ENCODE measurements around the gene DTX1. TPM values are rescaled to one million over a fixed set of nuclear protein-coding genes. Genes with fewer than 3 reads are reported as not detected.

DTX1 gene
- total RNA-seq, 1 donor from 2014 or later = 8.1 TPM

DNA sequence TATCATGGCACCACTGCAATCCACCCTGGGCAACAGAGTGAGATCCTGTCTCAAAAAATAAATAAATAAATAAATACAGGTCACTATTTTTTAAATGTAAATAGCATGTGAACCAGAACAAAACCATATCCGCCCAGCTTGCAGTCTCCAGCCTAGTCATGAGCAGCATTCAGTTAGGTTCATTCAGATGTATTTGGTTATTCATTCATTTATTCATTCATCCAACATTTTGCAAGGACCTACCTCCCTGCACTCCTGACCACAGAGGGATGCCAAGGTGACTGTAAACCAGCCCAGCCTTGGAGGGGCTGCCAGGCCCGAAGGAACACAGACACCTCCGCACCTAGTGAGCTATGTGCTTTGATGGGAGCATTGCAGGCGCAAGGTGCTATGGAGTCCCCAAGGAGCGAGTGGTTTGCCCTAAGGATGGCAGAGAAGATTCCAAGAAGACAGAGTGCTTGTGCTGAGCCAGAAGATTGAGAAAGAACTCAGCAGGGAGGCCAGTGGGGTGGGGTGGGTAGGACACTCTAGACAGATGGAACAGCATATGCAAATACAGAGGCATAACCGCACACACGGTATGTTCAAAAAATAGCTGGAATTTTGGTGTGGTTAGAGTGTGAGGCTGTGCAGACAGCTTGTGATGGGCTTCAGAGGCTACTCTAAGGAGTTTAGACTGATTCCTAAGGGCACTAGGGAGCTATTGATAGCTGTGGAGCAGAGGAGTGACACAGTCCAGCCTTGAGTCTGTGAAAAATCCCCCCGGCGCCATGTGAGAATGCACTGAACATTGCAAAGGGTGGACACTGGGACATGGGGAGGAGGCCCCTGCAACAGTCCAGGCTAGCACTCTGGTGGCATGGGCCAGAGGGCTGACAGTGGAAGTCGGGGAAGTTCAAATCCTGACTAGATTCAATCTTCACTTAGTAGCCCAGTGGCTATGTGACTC is 11.7 kb downstream of the DTX1 start:
- Mint-ChIP-seq H3K27me3 (ENCODE audit: low read depth) (peaks cover 26% of the 10 kb centered on the region), H3K27ac (ENCODE audit: unreplicated experiment) (no peak overlapping the region), H3K9me3 (no peaks in the 10 kb centered on the region), H3K4me1 (peaks cover 9% of the 10 kb centered on the region), H3K4me3 (no peak overlapping the region), H3K36me3 (ENCODE audit: low read depth) (no peaks in the 10 kb centered on the region)
- TF ChIP-seq, protein P1, sequence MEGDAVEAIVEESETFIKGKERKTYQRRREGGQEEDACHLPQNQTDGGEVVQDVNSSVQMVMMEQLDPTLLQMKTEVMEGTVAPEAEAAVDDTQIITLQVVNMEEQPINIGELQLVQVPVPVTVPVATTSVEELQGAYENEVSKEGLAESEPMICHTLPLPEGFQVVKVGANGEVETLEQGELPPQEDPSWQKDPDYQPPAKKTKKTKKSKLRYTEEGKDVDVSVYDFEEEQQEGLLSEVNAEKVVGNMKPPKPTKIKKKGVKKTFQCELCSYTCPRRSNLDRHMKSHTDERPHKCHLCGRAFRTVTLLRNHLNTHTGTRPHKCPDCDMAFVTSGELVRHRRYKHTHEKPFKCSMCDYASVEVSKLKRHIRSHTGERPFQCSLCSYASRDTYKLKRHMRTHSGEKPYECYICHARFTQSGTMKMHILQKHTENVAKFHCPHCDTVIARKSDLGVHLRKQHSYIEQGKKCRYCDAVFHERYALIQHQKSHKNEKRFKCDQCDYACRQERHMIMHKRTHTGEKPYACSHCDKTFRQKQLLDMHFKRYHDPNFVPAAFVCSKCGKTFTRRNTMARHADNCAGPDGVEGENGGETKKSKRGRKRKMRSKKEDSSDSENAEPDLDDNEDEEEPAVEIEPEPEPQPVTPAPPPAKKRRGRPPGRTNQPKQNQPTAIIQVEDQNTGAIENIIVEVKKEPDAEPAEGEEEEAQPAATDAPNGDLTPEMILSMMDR (conservative IDR thresholded peaks at IDR 0.05) = no peak
- no peak for DNase-seq (ENCODE audit: low read depth, low spot score)

DNA sequence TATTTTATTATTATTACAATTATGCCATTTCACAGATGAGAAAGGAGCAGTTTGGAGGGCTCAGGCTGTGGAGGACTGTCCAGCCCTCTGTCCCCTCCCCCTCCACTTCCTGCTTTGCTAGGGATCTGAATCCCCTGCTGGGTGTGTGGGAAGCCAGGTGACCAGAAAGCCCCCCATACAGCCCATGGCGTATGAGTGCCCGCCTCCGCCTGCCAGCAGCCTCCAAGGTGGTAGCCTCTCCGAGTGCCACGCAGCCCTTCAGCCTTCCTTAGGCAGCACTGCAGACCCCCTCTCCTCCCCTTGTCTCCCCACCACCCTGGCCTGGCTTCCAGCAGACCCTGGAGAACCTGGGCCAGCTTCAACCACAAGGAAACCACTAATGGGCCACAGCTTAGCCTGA is 12.6 kb downstream of the DTX1 start:
- Mint-ChIP-seq H3K36me3 (ENCODE audit: low read depth) (no peaks in the 10 kb centered on the region), H3K27me3 (ENCODE audit: low read depth) (peaks cover 35% of the 10 kb centered on the region), H3K27ac (ENCODE audit: unreplicated experiment) (no peak overlapping the region)

DNA sequence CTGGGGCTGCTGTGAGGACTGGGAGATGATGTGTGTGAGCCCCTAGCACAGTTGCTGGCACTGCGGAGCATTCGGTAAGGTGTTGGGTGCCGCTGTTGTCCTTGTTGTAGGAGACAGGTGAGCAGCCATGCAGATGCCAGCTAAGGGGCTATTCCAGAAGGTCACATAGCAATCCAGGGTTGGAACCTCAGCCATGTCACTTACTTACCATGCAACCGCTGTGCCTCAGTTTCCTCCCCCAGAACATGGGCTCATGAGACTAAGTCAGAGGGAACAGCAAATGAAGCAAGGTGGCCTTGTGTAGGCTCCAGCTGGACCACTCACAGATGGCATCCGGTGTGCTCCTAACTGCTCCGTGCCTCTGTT is 13.2 kb downstream of the DTX1 start:
- no peak for DNase-seq (ENCODE audit: low read depth, low spot score)
- Mint-ChIP-seq H3K27ac (ENCODE audit: unreplicated experiment) (no peak overlapping the region), H3K4me3 (no peak overlapping the region), H3K36me3 (ENCODE audit: low read depth) (no peaks in the 10 kb centered on the region), H3K27me3 (ENCODE audit: low read depth) (peaks cover 35% of the 10 kb centered on the region), H3K9me3 (no peaks in the 10 kb centered on the region), H3K4me1 (peaks cover 9% of the 10 kb centered on the region)
- TF ChIP-seq, protein P1 (conservative IDR thresholded peaks at IDR 0.05) = no peak

More for the DNA sequence above, 12.6 kb downstream of the DTX1 start:
- no peak for DNase-seq (ENCODE audit: low read depth, low spot score)
- H3K4me3 Mint-ChIP-seq = no peak overlapping the region
- no peaks in the 10 kb centered on the region for H3K9me3 Mint-ChIP-seq
- peaks cover 9% of the 10 kb centered on the region for H3K4me1 Mint-ChIP-seq
- TF ChIP-seq, protein P1 (conservative IDR thresholded peaks at IDR 0.05) = no peak

DNA sequence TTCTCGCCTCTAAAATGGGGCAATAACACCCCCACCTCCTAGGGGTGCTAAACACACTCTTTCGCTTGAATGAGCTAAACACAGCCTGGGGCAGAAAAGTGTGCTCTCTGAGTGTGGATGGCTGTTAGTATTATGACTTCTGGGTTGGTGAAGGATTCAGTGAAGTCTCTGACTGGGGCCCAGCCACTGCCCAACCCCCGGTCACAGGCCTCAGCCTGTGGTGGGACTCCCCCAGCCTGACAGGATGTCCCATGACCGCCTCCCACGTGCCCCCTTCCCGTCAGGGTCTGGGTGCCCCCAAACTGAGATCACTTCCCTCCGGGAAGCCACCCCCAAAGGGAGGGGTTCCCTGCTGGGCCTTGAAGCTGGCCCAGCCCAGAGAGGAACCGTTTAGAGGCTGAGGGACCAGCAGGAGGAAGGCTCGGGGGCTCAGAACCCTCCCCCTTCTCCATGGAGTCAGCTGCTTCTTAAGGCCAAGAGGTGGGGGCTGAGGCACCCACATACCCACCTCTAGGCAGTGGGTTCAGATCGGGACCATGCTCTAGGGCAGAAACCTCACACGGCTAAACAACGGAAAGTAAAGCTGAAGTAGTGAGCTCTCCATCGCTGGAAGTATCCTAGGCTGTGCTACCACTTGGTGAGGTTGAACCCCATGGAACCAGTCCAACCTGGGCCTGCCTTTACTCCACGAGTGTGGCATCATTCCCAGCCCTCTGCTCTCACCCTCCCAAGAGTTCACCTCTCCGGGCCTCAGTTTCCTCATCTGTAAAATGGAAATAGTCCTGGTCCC is 13.8 kb downstream of the DTX1 start:
- H3K9me3 Mint-ChIP-seq = no peaks in the 10 kb centered on the region
- no peak for DNase-seq (ENCODE audit: low read depth, low spot score)
- TF ChIP-seq, protein P1 (conservative IDR thresholded peaks at IDR 0.05) = no peak
- no peak overlapping the region for H3K4me3 Mint-ChIP-seq
- H3K4me1 Mint-ChIP-seq = peaks cover 9% of the 10 kb centered on the region
- peaks cover 36% of the 10 kb centered on the region for H3K27me3 Mint-ChIP-seq (ENCODE audit: low read depth)
- no peaks in the 10 kb centered on the region for H3K36me3 Mint-ChIP-seq (ENCODE audit: low read depth)
- no peak overlapping the region for H3K27ac Mint-ChIP-seq (ENCODE audit: unreplicated experiment)

DNA sequence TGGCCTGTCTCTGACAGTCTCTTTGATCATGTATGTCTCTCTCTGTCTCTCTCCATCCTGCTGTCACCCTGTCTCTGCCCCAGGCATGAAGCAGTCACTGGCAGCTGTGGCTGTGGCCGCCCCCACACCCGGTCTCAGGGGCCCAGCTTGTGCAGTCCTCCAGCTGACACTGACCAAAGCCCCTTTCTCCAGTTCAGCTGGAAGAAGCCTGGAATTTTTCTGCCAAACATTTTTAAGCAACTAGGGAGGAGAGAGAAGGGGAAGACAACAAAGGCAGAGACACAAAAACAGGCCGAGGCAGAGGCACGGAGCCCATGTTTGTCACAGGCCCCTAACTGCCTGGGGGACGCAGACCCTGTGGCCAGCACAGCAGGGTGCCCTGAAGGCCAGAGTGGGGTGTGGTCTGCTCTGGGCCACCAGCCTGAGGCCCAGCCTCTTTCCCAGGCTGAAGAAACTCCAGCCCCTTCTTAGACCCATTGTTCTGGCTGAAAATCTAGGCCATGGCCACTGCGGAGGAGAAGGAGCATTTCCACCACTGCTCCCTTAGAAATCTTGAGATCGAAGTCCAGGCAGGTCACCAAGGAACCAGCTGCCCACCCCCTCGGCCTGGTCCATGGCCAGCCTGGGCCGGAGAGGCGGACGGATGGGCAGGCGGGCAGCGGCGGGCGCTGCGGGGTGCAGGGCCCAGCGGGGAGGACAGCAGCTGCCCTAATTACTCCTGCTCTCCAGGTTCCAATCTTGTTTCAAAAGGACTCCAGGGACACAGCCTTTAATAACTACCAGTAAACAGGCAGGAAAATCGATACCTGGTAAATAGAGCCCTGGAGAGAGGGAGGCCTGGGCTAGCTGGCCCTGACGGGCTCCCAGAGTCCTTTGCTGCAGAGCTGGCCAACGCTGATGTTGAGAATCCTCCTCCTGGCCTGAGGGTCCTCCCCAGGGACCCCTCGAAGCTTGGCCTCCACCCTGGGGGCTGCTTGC is 14.9 kb downstream of the DTX1 start:
- no peak for DNase-seq (ENCODE audit: low read depth, low spot score)
- TF ChIP-seq, protein P1 (conservative IDR thresholded peaks at IDR 0.05) = no peak
- peaks cover 9% of the 10 kb centered on the region for H3K4me1 Mint-ChIP-seq
- H3K36me3 Mint-ChIP-seq (ENCODE audit: low read depth) = no peaks in the 10 kb centered on the region
- H3K4me3 Mint-ChIP-seq = no peak overlapping the region
- no peak overlapping the region for H3K27ac Mint-ChIP-seq (ENCODE audit: unreplicated experiment)
- no peaks in the 10 kb centered on the region for H3K9me3 Mint-ChIP-seq
- peaks cover 45% of the 10 kb centered on the region for H3K27me3 Mint-ChIP-seq (ENCODE audit: low read depth)

Data from neural crest cell (in vitro differentiated cells).